ENCODE measurements around the gene CORO1C.

Gene CORO1C

DNA sequence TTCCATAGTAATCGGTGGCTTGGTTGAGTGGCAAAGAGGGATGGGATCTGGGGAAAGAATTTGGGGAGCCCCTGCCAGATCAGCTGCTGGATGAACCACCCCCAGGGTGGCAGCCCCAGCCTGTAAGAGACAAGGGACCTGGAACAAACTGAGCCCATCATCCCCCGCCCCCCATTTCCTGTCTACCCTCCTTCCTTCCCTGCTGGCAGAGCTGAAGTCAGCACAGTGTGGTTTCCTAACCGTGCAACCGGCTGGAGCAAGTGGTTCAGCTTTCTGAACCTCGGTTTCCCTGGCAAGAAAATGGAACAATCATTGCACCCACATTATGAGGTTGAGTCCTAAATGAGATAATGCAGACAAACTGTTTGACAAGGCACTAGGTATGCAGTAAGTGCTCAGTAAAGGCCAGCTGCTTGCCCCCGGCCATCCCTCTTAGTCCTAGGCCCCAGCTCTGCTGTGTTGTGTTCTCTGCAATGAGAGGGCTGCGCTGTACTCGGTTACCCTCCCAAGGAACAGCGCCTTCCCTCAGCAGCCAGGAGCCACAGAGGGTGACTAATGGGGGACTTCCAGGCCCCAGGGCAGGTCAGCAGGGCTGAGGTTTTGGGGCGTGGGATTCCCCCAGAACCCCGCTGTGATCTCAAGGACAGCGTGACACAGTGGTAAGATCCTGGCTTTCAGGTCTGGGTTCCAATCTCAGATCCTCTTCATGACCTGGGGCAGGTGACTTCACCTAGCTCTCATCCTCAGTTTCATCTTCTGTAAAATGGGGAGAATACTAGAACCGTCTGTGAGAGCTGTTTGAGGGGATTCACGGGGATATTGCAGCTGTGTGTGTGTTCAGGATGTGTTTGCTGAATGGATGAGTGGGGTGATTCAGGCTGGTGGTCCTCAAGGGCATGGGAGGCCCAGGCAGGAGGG lies 114.1 kb downstream of the CORO1C start:
- Mint-ChIP-seq H3K27me3 (no peaks in the 10 kb centered on the region), H3K9me3 (peaks cover 11% of the 10 kb centered on the region), H3K27ac (peak overlapping the region; percentile 94), H3K4me1 (peaks cover 73% of the 10 kb centered on the region), H3K4me3 (peak overlapping the region; percentile 66), H3K36me3 (ENCODE audit: low read depth) (peaks cover 18% of the 10 kb centered on the region)
- DNase-seq (peak; percentile 85), ATAC-seq (peak; percentile 96)

DNA sequence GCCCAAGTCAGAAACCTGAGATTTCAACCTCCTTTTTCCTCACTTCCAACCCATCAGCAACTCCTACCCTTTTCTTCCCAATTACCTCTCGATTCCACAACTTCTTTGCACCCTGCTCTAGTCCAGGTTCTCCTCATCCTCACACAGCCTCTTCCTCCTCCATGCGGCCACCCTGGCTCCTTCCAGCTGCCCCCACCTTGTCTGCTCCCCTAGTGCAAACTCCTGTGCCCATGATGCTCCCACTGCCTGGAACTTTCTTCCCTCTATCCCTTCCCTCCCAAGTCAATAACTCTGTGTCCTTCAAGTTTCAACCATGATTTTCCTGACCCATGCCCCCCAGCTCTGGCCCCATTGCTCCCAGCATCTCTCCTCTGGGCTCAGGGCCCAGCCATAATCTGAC lies 115.0 kb downstream of the CORO1C start:
- H3K27ac Mint-ChIP-seq, result peak overlapping the region; percentile 94
- no peak for ATAC-seq
- no peak for DNase-seq
- peaks cover 73% of the 10 kb centered on the region for H3K4me1 Mint-ChIP-seq
- no peaks in the 10 kb centered on the region for H3K27me3 Mint-ChIP-seq
- H3K36me3 Mint-ChIP-seq (ENCODE audit: low read depth), result peaks cover 16% of the 10 kb centered on the region
- peaks cover 11% of the 10 kb centered on the region for H3K9me3 Mint-ChIP-seq
- no peak overlapping the region for H3K4me3 Mint-ChIP-seq

DNA sequence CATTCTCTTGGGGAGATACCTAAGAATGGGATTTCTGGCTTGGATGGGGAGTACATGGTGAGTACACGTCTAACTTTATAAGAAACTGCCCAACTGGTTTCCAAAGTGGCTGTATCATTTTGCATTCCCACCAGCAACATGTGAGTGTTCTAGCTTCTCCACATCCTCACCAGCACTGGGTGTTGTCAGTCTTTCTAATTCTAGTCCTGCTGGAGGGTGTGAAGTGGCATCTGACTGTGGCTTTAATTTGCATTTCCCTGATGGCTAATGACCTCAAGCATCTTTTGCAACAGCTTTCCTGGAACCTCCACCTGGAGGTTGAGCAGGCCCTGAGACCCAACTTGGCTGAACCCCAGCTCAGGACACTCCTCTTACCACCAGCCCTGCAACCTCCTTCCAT lies 115.4 kb downstream of the CORO1C start:
- peaks cover 11% of the 10 kb centered on the region for H3K9me3 Mint-ChIP-seq
- H3K4me1 Mint-ChIP-seq, result peaks cover 70% of the 10 kb centered on the region
- H3K4me3 Mint-ChIP-seq, result no peak overlapping the region
- H3K27ac Mint-ChIP-seq, result peak overlapping the region; percentile 94
- DNase-seq (no peak), ATAC-seq (no peak)
- H3K27me3 Mint-ChIP-seq, result no peaks in the 10 kb centered on the region
- H3K36me3 Mint-ChIP-seq (ENCODE audit: low read depth), result peaks cover 14% of the 10 kb centered on the region

DNA sequence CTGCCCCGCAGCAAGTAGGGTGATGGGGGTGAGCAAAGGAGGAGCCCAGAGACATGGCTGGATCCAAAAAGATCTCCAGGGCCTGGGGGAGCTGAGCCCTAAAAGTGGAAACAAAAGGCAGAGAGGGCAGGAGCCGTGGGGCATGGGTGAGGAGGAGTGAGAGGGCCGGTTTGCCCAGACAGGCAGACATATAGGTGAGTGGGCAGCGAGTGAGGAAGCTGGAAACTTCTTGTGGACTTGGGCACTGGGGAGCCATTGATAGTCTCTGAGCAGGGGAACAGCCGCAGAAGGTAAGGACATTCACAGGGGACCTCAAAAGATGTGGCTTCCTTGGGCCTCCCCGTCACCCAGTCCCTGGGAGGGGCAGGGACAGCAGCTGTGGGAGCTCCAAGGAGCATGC lies 116.7 kb downstream of the CORO1C start:
- DNase-seq (no peak), ATAC-seq (no peak)
- Mint-ChIP-seq H3K9me3 (peaks cover 11% of the 10 kb centered on the region), H3K4me1 (peaks cover 68% of the 10 kb centered on the region), H3K27me3 (no peaks in the 10 kb centered on the region), H3K36me3 (ENCODE audit: low read depth) (peaks cover 14% of the 10 kb centered on the region), H3K4me3 (no peak overlapping the region), H3K27ac (peak overlapping the region; percentile 48)

DNA sequence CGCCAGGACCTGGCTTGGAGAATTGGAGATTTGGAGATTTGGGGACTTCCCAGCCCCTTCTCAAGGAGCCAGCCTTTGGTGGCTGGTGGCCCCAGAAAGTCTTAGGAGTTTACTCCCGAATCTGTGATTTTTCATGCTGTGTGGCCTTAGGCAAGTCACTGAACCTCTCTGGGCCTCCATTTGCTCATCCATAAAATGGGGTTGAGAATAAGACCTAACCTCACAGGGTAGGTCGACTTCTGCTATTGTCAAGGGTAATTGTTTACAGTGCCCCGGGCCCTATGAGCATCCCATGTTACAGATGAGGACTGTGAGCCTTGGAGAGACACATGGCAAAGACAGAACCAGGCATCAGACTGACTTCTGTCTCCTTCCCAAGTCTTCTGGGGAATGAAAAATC lies 117.3 kb downstream of the CORO1C start:
- Mint-ChIP-seq H3K9me3 (peaks cover 11% of the 10 kb centered on the region), H3K36me3 (ENCODE audit: low read depth) (peaks cover 14% of the 10 kb centered on the region), H3K27ac (peak overlapping the region; percentile 48), H3K27me3 (no peaks in the 10 kb centered on the region), H3K4me3 (no peak overlapping the region), H3K4me1 (peaks cover 66% of the 10 kb centered on the region)
- ATAC-seq (no peak), DNase-seq (no peak)

DNA sequence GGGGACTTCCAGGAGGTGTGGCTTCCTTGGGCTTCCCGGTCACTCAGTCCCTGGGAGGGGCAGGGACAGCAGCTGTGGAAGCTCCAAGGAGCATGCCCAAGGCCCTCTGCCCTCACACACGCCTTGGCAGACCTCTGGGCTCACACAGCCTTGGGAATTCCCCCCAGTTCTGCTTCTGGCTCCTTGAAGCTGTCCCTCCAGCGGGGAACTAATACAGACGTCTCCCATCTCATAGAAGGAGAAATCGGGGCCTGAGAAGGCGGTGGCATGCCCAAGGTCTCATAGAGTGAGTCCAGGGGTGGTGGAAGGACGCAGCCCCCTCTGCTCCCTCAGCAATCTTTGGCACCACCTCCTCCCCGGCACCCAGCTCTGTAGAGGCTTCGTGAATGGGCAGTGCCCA lies 117.8 kb downstream of the CORO1C start:
- Mint-ChIP-seq H3K4me1 (peaks cover 62% of the 10 kb centered on the region), H3K4me3 (no peak overlapping the region), H3K36me3 (ENCODE audit: low read depth) (peaks cover 14% of the 10 kb centered on the region), H3K27ac (no peak overlapping the region), H3K9me3 (peaks cover 11% of the 10 kb centered on the region), H3K27me3 (no peaks in the 10 kb centered on the region)
- no peak for ATAC-seq
- DNase-seq, result no peak

DNA sequence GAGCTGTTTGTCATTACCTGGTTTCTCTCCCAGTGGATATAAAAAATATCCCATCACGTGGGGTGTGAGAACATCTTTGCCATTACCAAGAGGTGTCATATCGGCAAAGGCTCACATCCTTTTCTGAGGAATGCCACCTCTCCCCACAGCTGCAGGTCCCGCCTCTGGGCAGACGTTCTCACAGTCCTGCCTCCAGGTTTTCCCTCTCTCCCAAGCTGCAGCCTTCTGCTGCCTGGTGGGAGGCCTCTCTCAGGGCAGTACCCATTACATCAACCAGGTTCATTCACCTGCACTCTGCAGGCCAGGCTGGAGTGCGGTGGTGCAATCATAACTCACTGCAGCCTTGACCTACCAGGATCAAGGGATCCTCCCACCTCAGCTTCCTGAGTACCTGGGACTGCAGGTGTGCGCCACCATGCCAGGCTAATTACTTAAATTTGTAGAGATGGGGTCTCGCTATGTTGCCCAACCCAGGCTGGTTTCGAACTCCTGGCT lies 118.5 kb downstream of the CORO1C start:
- DNase-seq (no peak), ATAC-seq (no peak)
- no peak overlapping the region for H3K4me3 Mint-ChIP-seq

DNA sequence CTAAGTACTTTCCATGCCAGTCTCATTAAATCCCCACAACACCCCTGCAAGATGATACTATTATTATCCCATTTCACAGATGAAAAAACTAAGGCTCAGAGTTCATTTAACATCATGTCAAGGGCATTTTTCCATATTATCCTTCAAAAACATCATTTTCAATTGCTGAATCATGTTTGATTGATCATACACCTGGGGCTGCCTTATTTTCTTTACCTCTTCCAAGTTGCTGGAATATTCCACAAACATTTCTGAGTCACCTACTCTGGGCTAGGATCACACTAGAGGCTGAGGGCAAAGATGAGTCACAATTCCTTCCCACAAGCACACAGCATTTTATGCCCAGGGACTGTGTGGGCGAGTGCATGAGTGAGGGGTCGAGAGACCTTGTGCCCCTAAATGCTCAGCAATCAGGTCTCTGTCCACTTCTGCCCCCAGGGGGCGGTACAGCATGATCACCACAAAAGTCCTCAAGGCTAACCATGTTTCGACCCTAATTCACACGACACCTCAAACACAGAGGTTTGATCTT lies 119.4 kb downstream of the CORO1C start:
- peak; percentile 70 for ATAC-seq
- Mint-ChIP-seq H3K27me3 (peaks cover 4% of the 10 kb centered on the region), H3K36me3 (ENCODE audit: low read depth) (peaks cover 14% of the 10 kb centered on the region), H3K9me3 (peaks cover 11% of the 10 kb centered on the region), H3K4me1 (peaks cover 46% of the 10 kb centered on the region), H3K27ac (peak overlapping the region; percentile 14), H3K4me3 (no peak overlapping the region)
- DNase-seq, result peak; percentile 76

More for the DNA sequence above, 118.5 kb downstream of the CORO1C start:
- Mint-ChIP-seq H3K4me1 (peaks cover 55% of the 10 kb centered on the region), H3K27ac (no peak overlapping the region), H3K27me3 (peaks cover 2% of the 10 kb centered on the region), H3K9me3 (peaks cover 11% of the 10 kb centered on the region), H3K36me3 (ENCODE audit: low read depth) (peaks cover 14% of the 10 kb centered on the region)

DNA sequence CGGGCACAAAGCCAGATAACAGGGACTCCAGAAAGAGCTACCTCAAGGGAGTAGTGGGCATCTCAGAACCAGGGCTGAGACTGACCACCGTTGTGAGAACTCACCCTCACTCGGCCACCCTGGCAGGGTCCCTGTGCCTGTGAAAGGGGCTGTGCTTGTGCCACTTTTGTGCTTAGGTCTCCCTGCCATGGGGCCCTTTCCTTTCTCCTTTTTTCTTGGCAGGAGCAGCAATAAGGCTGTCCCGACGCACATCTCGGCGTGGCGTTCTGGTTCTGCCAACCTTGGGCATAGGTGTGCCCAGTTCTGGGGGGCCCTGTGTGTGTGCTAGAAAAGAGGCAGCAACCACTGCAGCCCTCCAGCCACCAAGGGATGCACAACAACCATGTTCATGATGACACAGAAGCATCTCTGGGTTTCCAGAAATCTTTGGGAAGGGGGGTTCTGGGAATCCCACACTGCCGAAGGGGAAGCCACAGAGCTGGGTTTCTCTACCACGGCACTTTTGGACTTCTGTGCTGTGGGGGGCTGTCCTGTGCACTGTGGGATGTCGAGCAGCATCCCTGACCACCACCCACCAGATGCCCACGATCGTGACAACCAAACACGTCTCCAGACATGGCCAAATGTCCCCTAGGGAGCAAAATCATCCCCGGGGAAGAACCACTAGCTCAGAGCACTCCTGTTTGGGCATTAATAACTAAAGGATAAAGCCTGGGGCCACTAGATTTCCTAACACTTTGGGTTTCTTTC lies 120.3 kb downstream of the CORO1C start:
- peaks cover 5% of the 10 kb centered on the region for H3K9me3 Mint-ChIP-seq
- peaks cover 37% of the 10 kb centered on the region for H3K4me1 Mint-ChIP-seq
- H3K27me3 Mint-ChIP-seq, result peaks cover 4% of the 10 kb centered on the region
- no peak for DNase-seq
- H3K36me3 Mint-ChIP-seq (ENCODE audit: low read depth), result peaks cover 7% of the 10 kb centered on the region
- peak overlapping the region; percentile 14 for H3K27ac Mint-ChIP-seq
- ATAC-seq, result no peak
- H3K4me3 Mint-ChIP-seq, result no peak overlapping the region

DNA sequence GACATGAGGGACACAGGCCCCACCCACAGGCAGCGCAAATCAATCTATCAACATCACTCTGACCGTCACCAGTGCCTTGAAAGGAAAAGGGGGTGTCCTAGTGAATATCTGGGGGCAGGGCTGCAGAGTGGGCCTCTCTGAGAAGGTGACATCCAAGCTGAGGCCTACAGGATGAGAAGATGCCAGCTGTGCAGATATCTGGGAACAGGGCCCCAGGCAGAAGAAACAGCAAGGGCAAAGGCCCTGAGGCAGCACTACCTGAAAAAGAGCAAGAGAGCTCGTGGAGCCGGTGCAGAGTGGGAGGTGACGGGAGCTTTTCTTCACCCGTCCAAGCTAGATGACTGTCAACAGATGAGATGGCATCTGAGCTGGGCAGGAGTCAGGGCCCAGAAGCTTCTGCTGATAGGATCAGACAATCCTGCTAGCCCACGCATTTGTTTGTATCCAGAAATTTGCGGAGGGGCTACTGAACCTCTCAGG lies 120.9 kb downstream of the CORO1C start:
- DNase-seq (no peak), ATAC-seq (no peak)
- Mint-ChIP-seq H3K4me3 (no peak overlapping the region), H3K27me3 (peaks cover 5% of the 10 kb centered on the region), H3K27ac (no peak overlapping the region), H3K36me3 (ENCODE audit: low read depth) (peaks cover 2% of the 10 kb centered on the region), H3K4me1 (peaks cover 33% of the 10 kb centered on the region), H3K9me3 (peaks cover 3% of the 10 kb centered on the region)

DNA sequence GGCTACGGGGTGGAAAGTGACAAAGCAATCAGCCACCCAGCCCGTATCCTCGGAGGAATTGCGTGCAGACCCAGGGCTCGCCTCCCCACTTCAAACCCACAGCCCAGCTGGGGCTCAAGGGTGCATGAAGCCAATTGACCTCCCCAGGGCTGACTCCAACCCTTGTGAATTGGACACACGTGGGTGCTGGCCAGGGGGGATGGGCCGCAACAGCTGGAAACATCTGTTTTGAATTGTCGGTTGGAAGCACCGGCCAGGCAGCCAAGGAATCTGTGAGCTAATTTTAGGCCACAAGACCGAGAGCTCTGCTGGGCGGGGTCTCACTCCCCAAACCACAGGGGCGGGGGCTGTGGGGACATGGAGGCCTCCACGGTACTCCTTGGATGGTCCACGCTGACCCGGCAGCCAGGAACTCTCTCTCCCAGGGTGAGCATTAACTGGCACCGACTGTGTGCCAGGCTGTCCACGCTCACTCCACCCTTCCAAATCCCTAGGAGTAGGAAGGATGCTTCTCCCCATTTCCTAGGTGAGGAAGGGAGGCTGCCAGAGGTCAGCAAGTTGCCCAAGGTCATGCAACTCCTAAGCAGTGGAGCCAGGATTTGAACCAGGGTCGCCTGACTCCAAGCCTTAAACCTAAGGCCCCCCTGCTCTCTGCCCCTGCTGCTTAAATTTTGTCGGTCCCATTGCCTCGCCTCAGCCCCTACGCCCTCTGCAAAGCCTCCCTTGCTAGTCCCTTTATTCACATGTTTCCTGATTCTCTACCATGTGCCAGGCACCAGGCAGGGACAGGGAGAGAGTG lies 121.6 kb downstream of the CORO1C start:
- H3K36me3 Mint-ChIP-seq (ENCODE audit: low read depth), result peaks cover 2% of the 10 kb centered on the region
- no peak for ATAC-seq
- DNase-seq, result no peak
- peaks cover 6% of the 10 kb centered on the region for H3K27me3 Mint-ChIP-seq
- no peak overlapping the region for H3K4me3 Mint-ChIP-seq
- H3K4me1 Mint-ChIP-seq, result peaks cover 31% of the 10 kb centered on the region
- peaks cover 4% of the 10 kb centered on the region for H3K9me3 Mint-ChIP-seq
- H3K27ac Mint-ChIP-seq, result no peak overlapping the region

DNA sequence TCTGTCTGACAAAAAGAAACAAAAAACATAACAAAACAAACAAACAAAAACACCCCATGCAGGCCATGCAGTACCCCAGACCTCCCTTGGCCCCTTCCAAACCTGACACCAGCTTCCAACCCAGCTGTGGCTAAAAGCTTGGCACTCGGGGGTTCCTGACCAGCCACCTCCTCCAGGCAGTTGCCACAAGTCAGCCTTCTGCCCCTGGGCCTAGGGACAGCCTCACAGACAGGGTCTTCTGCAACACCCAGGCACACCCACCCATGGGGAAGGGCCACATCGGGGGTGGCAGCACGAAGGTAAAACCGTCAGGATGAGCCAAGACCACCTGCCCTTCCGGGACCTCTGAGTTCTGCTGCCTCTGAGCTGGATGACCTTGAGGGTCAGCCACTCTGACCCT lies 122.7 kb downstream of the CORO1C start:
- DNase-seq (no peak), ATAC-seq (no peak)
- H3K4me1 Mint-ChIP-seq, result peaks cover 24% of the 10 kb centered on the region
- H3K36me3 Mint-ChIP-seq (ENCODE audit: low read depth), result peaks cover 2% of the 10 kb centered on the region
- H3K27me3 Mint-ChIP-seq, result peaks cover 6% of the 10 kb centered on the region
- H3K27ac Mint-ChIP-seq, result no peak overlapping the region
- peaks cover 4% of the 10 kb centered on the region for H3K9me3 Mint-ChIP-seq
- H3K4me3 Mint-ChIP-seq, result no peak overlapping the region

DNA sequence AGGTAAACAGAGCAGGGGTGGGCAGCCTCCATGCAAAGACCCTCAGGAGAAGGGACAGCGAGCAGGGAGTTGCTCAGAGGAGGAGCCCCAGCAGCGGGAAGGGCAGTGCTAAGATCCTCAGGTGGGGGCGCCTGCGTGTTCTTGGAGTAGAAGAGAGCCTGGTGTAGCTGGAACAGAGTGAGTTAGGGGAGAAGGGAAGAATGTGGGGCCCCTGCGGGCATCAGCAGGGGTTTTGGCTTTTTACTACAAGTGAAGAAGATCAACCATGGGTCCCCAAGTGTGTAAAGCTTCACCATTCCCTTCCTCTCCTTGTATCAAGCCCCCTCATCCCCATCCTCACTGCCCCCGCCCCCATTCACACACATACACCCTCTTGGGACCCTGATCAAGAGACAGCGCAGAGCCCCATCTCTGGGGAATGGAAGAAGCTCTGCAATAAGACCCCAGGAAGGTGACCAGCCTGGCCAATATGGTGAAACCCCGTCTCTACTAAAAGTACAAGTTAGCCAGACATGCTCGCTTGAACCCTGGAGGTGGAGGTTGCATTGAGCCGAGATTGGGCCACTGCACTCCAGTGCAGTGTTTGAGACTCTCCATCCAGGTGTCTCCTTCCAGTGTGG lies 123.2 kb downstream of the CORO1C start:
- no peak for DNase-seq
- H3K4me3 Mint-ChIP-seq, result no peak overlapping the region
- no peak overlapping the region for H3K27ac Mint-ChIP-seq
- H3K27me3 Mint-ChIP-seq, result peaks cover 6% of the 10 kb centered on the region
- ATAC-seq, result no peak
- peaks cover 4% of the 10 kb centered on the region for H3K9me3 Mint-ChIP-seq
- peaks cover 19% of the 10 kb centered on the region for H3K4me1 Mint-ChIP-seq
- H3K36me3 Mint-ChIP-seq (ENCODE audit: low read depth), result peaks cover 2% of the 10 kb centered on the region
